ENCODE results near the gene ADCY10. TPM values are rescaled to one million over a fixed set of nuclear protein-coding genes. Genes with fewer than 3 reads are reported as not detected.

The ADCY10 gene
- total RNA-seq, 1 experiment from 2014 or later: under 0.01 TPM

- no peak for DNase-seq (ENCODE audit: low read depth)
Observed at GRCh38 chr1:167777269-167777650, 136.7 kb downstream of the ADCY10 start.

- DNase-seq (ENCODE audit: low read depth): no peak
Observed at GRCh38 chr1:167776616-167777268, 137.2 kb downstream of the ADCY10 start.

DNA sequence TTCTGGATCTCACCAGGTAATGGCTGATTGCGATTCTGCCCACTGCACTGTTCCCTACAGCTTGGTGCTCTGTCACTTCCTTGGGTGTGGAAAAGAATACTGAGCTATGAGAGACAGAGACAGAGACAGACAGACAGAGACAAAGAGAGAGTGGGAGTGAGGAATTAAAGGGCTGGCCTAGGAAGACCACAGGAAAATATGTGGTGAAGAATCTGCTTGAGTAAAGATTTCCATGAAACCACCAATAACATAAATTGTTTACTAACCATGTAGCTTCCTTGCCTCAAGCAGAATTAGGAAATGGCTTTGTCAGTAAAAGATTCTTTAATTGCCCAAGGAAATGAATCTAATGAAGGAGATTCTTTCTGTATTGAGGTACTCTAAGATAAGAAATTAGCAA is 137.8 kb downstream of the ADCY10 start:
- DNase-seq (ENCODE audit: low read depth): peak; percentile 49

- DNase-seq (ENCODE audit: low read depth): peak; percentile 54
Observed at GRCh38 chr1:167775178-167775577, 138.8 kb downstream of the ADCY10 start.

DNA sequence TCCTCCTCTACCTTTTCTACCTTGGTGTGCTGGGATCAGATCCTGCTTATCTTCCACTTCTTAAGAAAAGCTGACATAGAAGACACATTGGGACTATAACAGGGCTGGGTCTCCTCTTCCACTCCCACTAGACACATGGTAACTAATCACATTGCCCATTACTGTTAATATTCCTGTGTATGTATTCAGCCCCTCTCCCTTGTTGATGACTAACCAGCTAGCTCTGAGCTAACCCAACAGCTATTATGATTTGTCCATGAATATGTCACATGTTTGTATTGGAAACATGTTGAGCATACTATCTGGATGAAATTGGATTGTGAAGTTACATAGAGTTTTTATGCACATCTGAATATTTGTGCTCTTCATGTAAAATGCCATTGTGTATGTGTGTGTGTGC is 139.2 kb downstream of the ADCY10 start:
- DNase-seq (ENCODE audit: low read depth): no peak

- DNase-seq (ENCODE audit: low read depth): no peak
Observed at GRCh38 chr1:167773516-167773915, 140.4 kb downstream of the ADCY10 start.

DNA sequence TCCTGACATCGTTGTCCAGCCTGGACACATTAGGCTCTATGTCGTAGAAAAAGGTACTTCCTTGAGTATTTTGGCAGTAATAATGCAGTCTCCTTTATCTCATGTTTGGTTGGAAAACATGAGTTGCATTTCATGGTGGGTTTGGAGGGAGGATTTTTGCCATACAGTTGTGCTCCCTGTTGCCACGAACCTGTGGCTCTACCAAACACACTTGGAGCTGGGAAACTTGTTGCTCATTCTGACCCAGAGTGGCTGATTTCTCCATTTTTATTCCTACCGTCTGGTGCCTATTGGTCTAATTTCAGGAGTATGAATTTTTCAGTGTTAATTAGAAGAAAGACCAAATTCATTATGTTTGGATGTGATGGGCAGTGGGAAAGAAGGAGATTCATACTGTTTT is 141.5 kb downstream of the ADCY10 start:
- DNase-seq (ENCODE audit: low read depth): no peak

- no peak for DNase-seq (ENCODE audit: low read depth)
Observed at GRCh38 chr1:167770127-167770526, 143.8 kb downstream of the ADCY10 start.

DNA sequence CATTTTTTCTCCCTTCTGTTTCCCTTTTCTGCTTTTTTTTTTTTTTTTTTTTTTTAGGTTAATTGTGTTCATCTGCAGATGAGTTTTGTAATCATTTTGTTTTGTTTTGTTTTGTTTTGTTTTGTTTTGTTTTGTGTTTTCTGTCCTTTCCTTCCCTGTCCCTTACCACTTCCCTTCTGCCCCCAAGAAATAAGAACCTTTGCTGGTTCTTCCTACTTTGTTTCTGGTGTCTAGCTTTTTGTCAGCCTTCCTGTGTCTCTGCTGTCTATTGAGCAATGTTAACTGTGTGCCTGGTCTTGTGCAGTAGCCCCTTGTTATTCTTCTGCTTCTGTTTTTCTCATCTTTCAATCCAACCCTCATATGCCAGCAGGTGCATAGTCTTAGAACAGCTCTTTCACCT is 146.2 kb downstream of the ADCY10 start:
- DNase-seq (ENCODE audit: low read depth): no peak

DNA sequence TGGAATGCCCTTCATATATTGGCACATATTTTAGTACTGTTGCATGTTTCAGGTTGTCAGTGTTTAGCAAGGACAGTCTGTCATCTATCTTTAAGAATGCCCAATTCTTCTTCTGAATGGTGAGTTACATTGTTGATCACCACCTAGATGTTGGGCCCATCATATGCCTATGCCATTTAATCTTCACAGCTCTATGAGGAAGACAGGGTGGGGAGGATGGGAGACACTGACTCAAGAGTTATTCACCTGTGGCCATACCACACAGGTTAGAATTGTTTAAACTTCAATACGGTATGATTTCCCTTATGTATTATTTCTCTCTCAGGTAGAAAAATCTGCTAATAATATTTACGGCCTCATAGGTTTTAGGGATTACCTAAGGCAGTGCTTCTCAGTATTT is 147.4 kb downstream of the ADCY10 start:
- no peak for DNase-seq (ENCODE audit: low read depth)

GRCh38 chr1:167765496-167765895 is 148.4 kb downstream of the ADCY10 start:
- no peak for DNase-seq (ENCODE audit: low read depth)

- DNase-seq (ENCODE audit: low read depth): no peak
Observed at GRCh38 chr1:167764458-167765330, 149.2 kb downstream of the ADCY10 start.

GRCh38 chr1:167763525-167764220 is 150.3 kb downstream of the ADCY10 start:
- peak; percentile 24 for DNase-seq (ENCODE audit: low read depth)

GRCh38 chr1:167762061-167762746 is 151.7 kb downstream of the ADCY10 start:
- DNase-seq (ENCODE audit: low read depth): no peak

- no peak for DNase-seq (ENCODE audit: low read depth)
Observed at GRCh38 chr1:167761400-167761799, 152.5 kb downstream of the ADCY10 start.

Other genes with a start within 250 kb of the ADCY10 start
- gene MPZL1, start 192.2 kb downstream of the ADCY10 start, total RNA-seq (2014; rRNA removed; shearing (Covaris generic)): 48.0 and 59.1 TPM in 2 replicates
- 34.8 and 42.7 TPM in 2 replicates for gene DCAF6, start 22.5 kb upstream of the ADCY10 start, total RNA-seq (2014; rRNA removed; shearing (Covaris generic))
- gene MPC2, start 22.9 kb upstream of the ADCY10 start, total RNA-seq (2014; rRNA removed; shearing (Covaris generic)): 55.2 and 65.0 TPM in 2 replicates
- gene GPR161, start 222.8 kb upstream of the ADCY10 start, total RNA-seq (2014; rRNA removed; shearing (Covaris generic)): 5.4 and 6.3 TPM in 2 replicates

All from RPMI7951 (cell line).